ENCODE results near the gene NCR2.

DNA sequence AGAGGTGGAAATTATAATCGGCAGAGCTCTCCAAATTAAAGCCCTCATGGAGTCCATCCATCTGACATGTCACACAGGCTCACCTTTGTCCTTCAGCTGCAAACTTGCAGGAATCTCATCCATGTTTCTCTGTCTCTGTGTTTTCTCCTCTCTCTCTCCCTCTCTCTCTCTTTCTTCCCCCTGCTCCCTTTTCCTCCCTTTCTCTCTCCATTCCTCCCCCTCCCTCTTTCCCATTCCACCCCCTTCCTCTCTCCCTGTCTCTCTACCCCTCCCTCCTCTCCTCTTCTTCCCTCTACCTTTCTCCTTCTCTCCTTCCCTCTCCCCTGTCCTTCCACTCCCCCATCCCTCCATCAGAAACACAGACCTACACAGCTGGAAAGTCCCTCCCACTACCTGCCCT, 6.8 kb downstream of the NCR2 start:
- TF ChIP-seq, protein P1, sequence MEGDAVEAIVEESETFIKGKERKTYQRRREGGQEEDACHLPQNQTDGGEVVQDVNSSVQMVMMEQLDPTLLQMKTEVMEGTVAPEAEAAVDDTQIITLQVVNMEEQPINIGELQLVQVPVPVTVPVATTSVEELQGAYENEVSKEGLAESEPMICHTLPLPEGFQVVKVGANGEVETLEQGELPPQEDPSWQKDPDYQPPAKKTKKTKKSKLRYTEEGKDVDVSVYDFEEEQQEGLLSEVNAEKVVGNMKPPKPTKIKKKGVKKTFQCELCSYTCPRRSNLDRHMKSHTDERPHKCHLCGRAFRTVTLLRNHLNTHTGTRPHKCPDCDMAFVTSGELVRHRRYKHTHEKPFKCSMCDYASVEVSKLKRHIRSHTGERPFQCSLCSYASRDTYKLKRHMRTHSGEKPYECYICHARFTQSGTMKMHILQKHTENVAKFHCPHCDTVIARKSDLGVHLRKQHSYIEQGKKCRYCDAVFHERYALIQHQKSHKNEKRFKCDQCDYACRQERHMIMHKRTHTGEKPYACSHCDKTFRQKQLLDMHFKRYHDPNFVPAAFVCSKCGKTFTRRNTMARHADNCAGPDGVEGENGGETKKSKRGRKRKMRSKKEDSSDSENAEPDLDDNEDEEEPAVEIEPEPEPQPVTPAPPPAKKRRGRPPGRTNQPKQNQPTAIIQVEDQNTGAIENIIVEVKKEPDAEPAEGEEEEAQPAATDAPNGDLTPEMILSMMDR (IDR thresholded peaks at IDR 0.05; ENCODE audit: low read length), result no peak
- no peak for TF ChIP-seq EZH2 (IDR thresholded peaks at IDR 0.05; ENCODE audit: borderline replicate concordance, low read length)
